ENCODE measurements around the gene LLGL1.

LLGL1 gene

GRCh38 chr17:18225121-18225641, at the start of gene LLGL1:
TSS of gene LLGL1 (plus strand) at chr17:18225635. CDS start at chr17:18225683, 48 bp downstream.
- DNase-seq, result peak; percentile 99

GRCh38 chr17:18176176-18176575, 49.3 kb upstream of the LLGL1 start:
- DNase-seq, result no peak

GRCh38 chr17:18177133-18177532, 48.3 kb upstream of the LLGL1 start:
- DNase-seq, result no peak

- no peak for DNase-seq
These were observed 47.7 kb upstream of the LLGL1 start for GRCh38 chr17:18177722-18178121.

- DNase-seq, result no peak
These were observed 46.2 kb upstream of the LLGL1 start for GRCh38 chr17:18179196-18179595.

GRCh38 chr17:18179804-18180203, 45.6 kb upstream of the LLGL1 start:
- no peak for DNase-seq

GRCh38 chr17:18181358-18181757, 44.1 kb upstream of the LLGL1 start:
- DNase-seq, result no peak

GRCh38 chr17:18182110-18182977, 43.1 kb upstream of the LLGL1 start:
- DNase-seq, result no peak

GRCh38 chr17:18182978-18183333, 42.5 kb upstream of the LLGL1 start:
- peak; percentile 91 for DNase-seq

- DNase-seq, result peak; percentile 100
These were observed 41.9 kb upstream of the LLGL1 start, which contains the start of gene ALKBH5 for GRCh38 chr17:18183334-18184142. TSS of gene ALKBH5 (plus strand) at chr17:18183828. CDS start at chr17:18184244, 416 bp downstream.

GRCh38 chr17:18184143-18185031, 41.0 kb upstream of the LLGL1 start:
- DNase-seq, result peak; percentile 74

GRCh38 chr17:18185391-18185790, 40.0 kb upstream of the LLGL1 start:
- peak; percentile 40 for DNase-seq

- peak; percentile 25 for DNase-seq
These were observed 39.4 kb upstream of the LLGL1 start for GRCh38 chr17:18185832-18186626.

GRCh38 chr17:18186627-18186982, 38.8 kb upstream of the LLGL1 start:
- DNase-seq, result no peak

- no peak for DNase-seq
These were observed 38.2 kb upstream of the LLGL1 start for GRCh38 chr17:18187226-18187625.

GRCh38 chr17:18187821-18188761, 37.3 kb upstream of the LLGL1 start:
- DNase-seq, result no peak

GRCh38 chr17:18190628-18191235, 34.7 kb upstream of the LLGL1 start:
- DNase-seq, result no peak

GRCh38 chr17:18191236-18191667, 34.2 kb upstream of the LLGL1 start:
- no peak for DNase-seq

- peak; percentile 27 for DNase-seq
These were observed 33.5 kb upstream of the LLGL1 start for GRCh38 chr17:18191967-18192366.

- no peak for DNase-seq
These were observed 31.0 kb upstream of the LLGL1 start for GRCh38 chr17:18194394-18194793.

Measured in RPMI8226 (cell line).